ENCODE measurements around the gene ADCY2.

Gene ADCY2

DNA sequence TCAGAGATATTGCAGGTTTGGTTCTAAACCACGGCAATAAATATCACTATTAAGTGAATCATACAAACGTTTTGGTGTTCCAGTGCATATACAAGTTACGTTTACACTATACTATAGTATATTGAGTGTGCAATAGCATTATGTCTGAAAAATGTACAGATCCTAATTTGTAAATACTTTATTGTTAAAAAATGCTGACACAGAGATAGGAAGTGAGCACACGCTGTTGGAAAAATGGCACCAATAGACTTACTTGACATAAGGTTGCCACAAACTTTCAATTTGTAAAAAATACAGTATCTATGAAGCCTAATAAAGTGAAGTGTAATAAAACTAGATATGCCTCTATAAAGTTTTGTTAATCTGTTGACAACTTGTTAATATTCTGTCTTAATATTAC, 439.0 kb downstream of the ADCY2 start (continued):
- TF ChIP-seq AEBP2 (tag by site-specific recombination; IDR thresholded peaks at IDR 0.05; ENCODE audit: borderline replicate concordance) = no peak
- no peak for TF ChIP-seq ELK4 (IDR thresholded peaks at IDR 0.05; ENCODE audit: borderline replicate concordance, low read depth, low read length)
- no peak for TF ChIP-seq ZNF558 (tag by site-specific recombination; IDR thresholded peaks at IDR 0.05)
- no peak for TF ChIP-seq ZNF146 (tag by site-specific recombination; IDR thresholded peaks at IDR 0.05)
- no peak for TF ChIP-seq BCL11A (tag by site-specific recombination; IDR thresholded peaks at IDR 0.05; ENCODE audit: low read depth)

DNA sequence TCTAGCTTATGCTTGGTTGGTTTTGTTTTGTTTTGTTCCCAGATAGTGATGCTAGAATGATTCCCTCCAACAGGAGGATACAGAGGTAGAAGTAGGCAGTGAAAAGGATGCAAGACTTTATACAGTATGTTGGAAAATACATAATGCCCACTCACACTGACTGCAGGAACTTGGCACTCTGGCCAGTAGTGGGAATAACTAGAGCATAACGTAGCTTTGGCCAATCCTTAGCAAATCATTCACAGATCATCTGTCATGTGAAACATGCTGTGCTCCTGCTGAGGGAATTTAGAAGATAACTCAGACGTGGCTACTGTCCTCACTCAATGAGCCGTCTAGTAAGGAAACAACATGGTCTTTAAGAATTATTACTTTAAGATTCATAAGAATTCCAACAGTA, 441.5 kb downstream of the ADCY2 start:
- H3K4me3 ChIP-seq (ENCODE audit: low read depth, low read length) = no peak overlapping the region
- no peaks in the 10 kb centered on the region for H3K36me3 ChIP-seq (ENCODE audit: control insufficient read depth in 2 of 2, insufficient read depth in 1 of 2, low read length in 2 of 2)
- H3K27ac ChIP-seq (ENCODE audit: extremely low read depth, low read depth, low read length) = no peak overlapping the region
- no peak for TF ChIP-seq ZNF449 (tag by site-specific recombination; IDR thresholded peaks at IDR 0.05)
- TF ChIP-seq, protein P1, sequence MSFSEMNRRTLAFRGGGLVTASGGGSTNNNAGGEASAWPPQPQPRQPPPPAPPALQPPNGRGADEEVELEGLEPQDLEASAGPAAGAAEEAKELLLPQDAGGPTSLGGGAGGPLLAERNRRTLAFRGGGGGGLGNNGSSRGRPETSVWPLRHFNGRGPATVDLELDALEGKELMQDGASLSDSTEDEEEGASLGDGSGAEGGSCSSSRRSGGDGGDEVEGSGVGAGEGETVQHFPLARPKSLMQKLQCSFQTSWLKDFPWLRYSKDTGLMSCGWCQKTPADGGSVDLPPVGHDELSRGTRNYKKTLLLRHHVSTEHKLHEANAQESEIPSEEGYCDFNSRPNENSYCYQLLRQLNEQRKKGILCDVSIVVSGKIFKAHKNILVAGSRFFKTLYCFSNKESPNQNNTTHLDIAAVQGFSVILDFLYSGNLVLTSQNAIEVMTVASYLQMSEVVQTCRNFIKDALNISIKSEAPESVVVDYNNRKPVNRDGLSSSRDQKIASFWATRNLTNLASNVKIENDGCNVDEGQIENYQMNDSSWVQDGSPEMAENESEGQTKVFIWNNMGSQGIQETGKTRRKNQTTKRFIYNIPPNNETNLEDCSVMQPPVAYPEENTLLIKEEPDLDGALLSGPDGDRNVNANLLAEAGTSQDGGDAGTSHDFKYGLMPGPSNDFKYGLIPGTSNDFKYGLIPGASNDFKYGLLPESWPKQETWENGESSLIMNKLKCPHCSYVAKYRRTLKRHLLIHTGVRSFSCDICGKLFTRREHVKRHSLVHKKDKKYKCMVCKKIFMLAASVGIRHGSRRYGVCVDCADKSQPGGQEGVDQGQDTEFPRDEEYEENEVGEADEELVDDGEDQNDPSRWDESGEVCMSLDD (tag by site-specific recombination; IDR thresholded peaks at IDR 0.05) = no peak
- TF ChIP-seq ZNF623 (tag by site-specific recombination; IDR thresholded peaks at IDR 0.05) = no peak
- no peak for TF ChIP-seq ZNF768 (tag by site-specific recombination; IDR thresholded peaks at IDR 0.05)
- no peak for TF ChIP-seq GLIS1 (tag by site-specific recombination; IDR thresholded peaks at IDR 0.05)
- no peaks in the 10 kb centered on the region for H3K9me3 ChIP-seq (ENCODE audit: control insufficient read depth, insufficient read depth, low read depth, low read length)
- H3K4me1 ChIP-seq (ENCODE audit: control insufficient read depth, insufficient read depth, low read length) = no peaks in the 10 kb centered on the region
- CTCF ChIA-PET = interaction anchor here (2.5 kb wide), 1 partner anchor 21 kb away, joined by 16 read pairs; no protein-coding TSS in a partner anchor
- POLR2A ChIA-PET = no interaction called here

DNA sequence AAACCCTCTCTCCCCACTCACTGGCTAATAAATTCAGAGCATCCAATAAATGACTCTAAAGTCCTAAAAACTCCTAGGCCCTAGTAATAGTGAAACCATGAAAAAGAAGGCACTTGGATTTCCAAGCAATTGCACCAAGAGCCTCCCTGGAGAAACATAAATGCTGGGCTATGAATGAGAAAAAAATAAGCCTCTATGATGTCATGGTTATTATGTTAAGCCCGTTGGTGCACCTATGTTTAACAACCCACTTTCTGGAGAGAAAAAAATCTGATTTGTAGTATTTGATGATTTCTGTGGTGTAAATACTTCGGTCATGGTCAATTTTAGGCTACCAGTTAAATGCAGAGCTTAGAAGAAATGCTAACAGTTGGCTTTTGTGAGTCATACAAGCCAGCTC, 446.6 kb downstream of the ADCY2 start:
- TF ChIP-seq, protein P2, sequence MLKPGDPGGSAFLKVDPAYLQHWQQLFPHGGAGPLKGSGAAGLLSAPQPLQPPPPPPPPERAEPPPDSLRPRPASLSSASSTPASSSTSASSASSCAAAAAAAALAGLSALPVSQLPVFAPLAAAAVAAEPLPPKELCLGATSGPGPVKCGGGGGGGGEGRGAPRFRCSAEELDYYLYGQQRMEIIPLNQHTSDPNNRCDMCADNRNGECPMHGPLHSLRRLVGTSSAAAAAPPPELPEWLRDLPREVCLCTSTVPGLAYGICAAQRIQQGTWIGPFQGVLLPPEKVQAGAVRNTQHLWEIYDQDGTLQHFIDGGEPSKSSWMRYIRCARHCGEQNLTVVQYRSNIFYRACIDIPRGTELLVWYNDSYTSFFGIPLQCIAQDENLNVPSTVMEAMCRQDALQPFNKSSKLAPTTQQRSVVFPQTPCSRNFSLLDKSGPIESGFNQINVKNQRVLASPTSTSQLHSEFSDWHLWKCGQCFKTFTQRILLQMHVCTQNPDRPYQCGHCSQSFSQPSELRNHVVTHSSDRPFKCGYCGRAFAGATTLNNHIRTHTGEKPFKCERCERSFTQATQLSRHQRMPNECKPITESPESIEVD (tag by site-specific recombination; IDR thresholded peaks at IDR 0.05) = peak; percentile 92
- TF ChIP-seq, protein P3, sequence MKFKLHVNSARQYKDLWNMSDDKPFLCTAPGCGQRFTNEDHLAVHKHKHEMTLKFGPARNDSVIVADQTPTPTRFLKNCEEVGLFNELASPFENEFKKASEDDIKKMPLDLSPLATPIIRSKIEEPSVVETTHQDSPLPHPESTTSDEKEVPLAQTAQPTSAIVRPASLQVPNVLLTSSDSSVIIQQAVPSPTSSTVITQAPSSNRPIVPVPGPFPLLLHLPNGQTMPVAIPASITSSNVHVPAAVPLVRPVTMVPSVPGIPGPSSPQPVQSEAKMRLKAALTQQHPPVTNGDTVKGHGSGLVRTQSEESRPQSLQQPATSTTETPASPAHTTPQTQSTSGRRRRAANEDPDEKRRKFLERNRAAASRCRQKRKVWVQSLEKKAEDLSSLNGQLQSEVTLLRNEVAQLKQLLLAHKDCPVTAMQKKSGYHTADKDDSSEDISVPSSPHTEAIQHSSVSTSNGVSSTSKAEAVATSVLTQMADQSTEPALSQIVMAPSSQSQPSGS (tag by site-specific recombination; IDR thresholded peaks at IDR 0.05; ENCODE audit: low read depth) = peak; percentile 55; the same call in 1 of the 2 replicates
- TF ChIP-seq ZNF560 (tag by site-specific recombination; IDR thresholded peaks at IDR 0.05; ENCODE audit: borderline replicate concordance) = no peak
- Histone ChIP-seq H3K9me3 (ENCODE audit: control insufficient read depth, insufficient read depth, low read depth, low read length) (no peaks in the 10 kb centered on the region), H3K36me3 (ENCODE audit: control insufficient read depth in 2 of 2, insufficient read depth in 1 of 2, low read length in 2 of 2) (no peaks in the 10 kb centered on the region), H3K27ac (ENCODE audit: extremely low read depth, low read depth, low read length) (no peak overlapping the region), H3K4me1 (ENCODE audit: control insufficient read depth, insufficient read depth, low read length) (peaks cover 3% of the 10 kb centered on the region; the same call in 1 of the 2 replicates), H3K4me3 (ENCODE audit: low read depth, low read length) (no peak overlapping the region)
- POLR2A ChIA-PET = no interaction called here
- CTCF ChIA-PET = interaction anchor here (1.0 kb wide), 1 partner anchor 14 kb away, joined by 3 read pairs; no protein-coding TSS in a partner anchor

All from HEK293 (cell line).